Measurements from ENCODE around the gene DHX35.

Gene DHX35

GRCh38 chr20:39080326-39080725 lies 118.2 kb downstream of the DHX35 start:
- Histone ChIP-seq H3K4me1 (ENCODE audit: insufficient read depth, low read length, severe bottlenecking) (no peaks in the 10 kb centered on the region), H3K36me3 (ENCODE audit: insufficient read depth, low read length) (no peaks in the 10 kb centered on the region), H3K9me2 (ENCODE audit: low read depth, low read length) (no peaks in the 10 kb centered on the region), H3K27me3 (ENCODE audit: insufficient read depth, low read length) (no peaks in the 10 kb centered on the region), H3K9ac (ENCODE audit: low read length) (no peak overlapping the region), H3K9me3 (ENCODE audit: low read length) (no peaks in the 10 kb centered on the region), H2AFZ (ENCODE audit: low read length) (no peak overlapping the region), H3K79me2 (ENCODE audit: insufficient read depth, low read length) (no peaks in the 10 kb centered on the region), H3K4me3 (ENCODE audit: low read depth, low read length, poor library complexity, severe bottlenecking) (no peak overlapping the region), H3K27ac (ENCODE audit: low read depth, low read length, poor library complexity, severe bottlenecking) (no peak overlapping the region), H3F3A (ENCODE audit: insufficient read depth, low read length) (no peaks in the 10 kb centered on the region), H4K20me1 (ENCODE audit: insufficient read depth, low read length) (no peaks in the 10 kb centered on the region), H3K4me2 (ENCODE audit: low read length) (no peak overlapping the region)
- TF ChIP-seq CTCF (IDR thresholded peaks at IDR 0.05; ENCODE audit: low read length) = no peak
- no peak for TF ChIP-seq EZH2 (IDR thresholded peaks at IDR 0.05; ENCODE audit: borderline replicate concordance, low read length)

GRCh38 chr20:39081255-39081654 lies 119.1 kb downstream of the DHX35 start:
- H3K4me1 ChIP-seq (ENCODE audit: insufficient read depth, low read length, severe bottlenecking) = no peaks in the 10 kb centered on the region
- no peak overlapping the region for H3K4me3 ChIP-seq (ENCODE audit: low read depth, low read length, poor library complexity, severe bottlenecking)
- no peaks in the 10 kb centered on the region for H3K9me3 ChIP-seq (ENCODE audit: low read length)
- H3K36me3 ChIP-seq (ENCODE audit: insufficient read depth, low read length) = no peaks in the 10 kb centered on the region
- no peak overlapping the region for H3K9ac ChIP-seq (ENCODE audit: low read length)
- H2AFZ ChIP-seq (ENCODE audit: low read length) = no peak overlapping the region
- TF ChIP-seq EZH2 (IDR thresholded peaks at IDR 0.05; ENCODE audit: borderline replicate concordance, low read length) = no peak
- peak; percentile 85 for TF ChIP-seq CTCF (IDR thresholded peaks at IDR 0.05; ENCODE audit: low read length)
- no peak overlapping the region for H3K4me2 ChIP-seq (ENCODE audit: low read length)
- H3K27me3 ChIP-seq (ENCODE audit: insufficient read depth, low read length) = no peaks in the 10 kb centered on the region
- H3K79me2 ChIP-seq (ENCODE audit: insufficient read depth, low read length) = no peaks in the 10 kb centered on the region
- no peaks in the 10 kb centered on the region for H3F3A ChIP-seq (ENCODE audit: insufficient read depth, low read length)
- H3K9me2 ChIP-seq (ENCODE audit: low read depth, low read length) = no peaks in the 10 kb centered on the region
- H3K27ac ChIP-seq (ENCODE audit: low read depth, low read length, poor library complexity, severe bottlenecking) = no peak overlapping the region
- H4K20me1 ChIP-seq (ENCODE audit: insufficient read depth, low read length) = no peaks in the 10 kb centered on the region

- Histone ChIP-seq H3K4me3 (ENCODE audit: low read depth, low read length, poor library complexity, severe bottlenecking) (no peak overlapping the region), H3K27ac (ENCODE audit: low read depth, low read length, poor library complexity, severe bottlenecking) (no peak overlapping the region), H3K79me2 (ENCODE audit: insufficient read depth, low read length) (no peaks in the 10 kb centered on the region), H3K36me3 (ENCODE audit: insufficient read depth, low read length) (no peaks in the 10 kb centered on the region), H3K27me3 (ENCODE audit: insufficient read depth, low read length) (no peaks in the 10 kb centered on the region), H3K9me2 (ENCODE audit: low read depth, low read length) (no peaks in the 10 kb centered on the region), H3K4me2 (ENCODE audit: low read length) (no peak overlapping the region), H3K4me1 (ENCODE audit: insufficient read depth, low read length, severe bottlenecking) (no peaks in the 10 kb centered on the region), H4K20me1 (ENCODE audit: insufficient read depth, low read length) (no peaks in the 10 kb centered on the region), H2AFZ (ENCODE audit: low read length) (no peak overlapping the region), H3K9me3 (ENCODE audit: low read length) (no peaks in the 10 kb centered on the region), H3F3A (ENCODE audit: insufficient read depth, low read length) (no peaks in the 10 kb centered on the region), H3K9ac (ENCODE audit: low read length) (no peak overlapping the region)
- no peak for TF ChIP-seq EZH2 (IDR thresholded peaks at IDR 0.05; ENCODE audit: borderline replicate concordance, low read length)
- no peak for TF ChIP-seq CTCF (IDR thresholded peaks at IDR 0.05; ENCODE audit: low read length)
Measured at GRCh38 chr20:39082622-39083398, 120.7 kb downstream of the DHX35 start.

Data from OCI-LY1 (cell line).